CD14-positive monocyte (primary cell): ENCODE data around the gene UNC13B. TPM values are rescaled to one million over a fixed set of nuclear protein-coding genes. Genes with fewer than 3 reads are reported as not detected.

Experiments
- DNase-seq, 3 donors: peaks; one replicate each; pipeline ENCODE4 v3.0.0-alpha.2; 2011 to 2022
- H2AFZ ChIP-seq: 2 replicates; pipeline ENCODE4 v1.6.0; 2012; ENCODE audit warnings: mild to moderate bottlenecking, low read depth, low read length, inconsistent platforms; ENCODE audit not compliant: insufficient read depth, poor library complexity, severe bottlenecking
- H3K27ac ChIP-seq, 2 donors: 1 replicate in 1 of 2; 2 replicates in 1 of 2; pipeline ENCODE4 v1.5.1; 2012 to 2013; ENCODE audit warnings: low read length in 2 of 2, control low read depth in 1 of 2, inconsistent platforms in 1 of 2, low read depth in 1 of 2, mild to moderate bottlenecking in 1 of 2
- H3K27me3 ChIP-seq, 2 donors: one replicate each; pipeline versions ENCODE4 v1.6.0 to v1.6.1; 2011 to 2013; ENCODE audit warnings: low read length in 2 of 2; ENCODE audit not compliant: control insufficient read depth in 2 of 2, insufficient read depth in 2 of 2
- H3K36me3 ChIP-seq, 2 donors: replicated peaks in 1 of 2; 1 replicate in 1 of 2; 2 replicates in 1 of 2; pipeline versions ENCODE4 v1.5.1 to v1.6.1; 2012 to 2013; ENCODE audit warnings: low read length in 2 of 2, control low read depth in 1 of 2, inconsistent platforms in 1 of 2, mild to moderate bottlenecking in 1 of 2; ENCODE audit not compliant: insufficient read depth in 2 of 2, control insufficient read depth in 1 of 2
- H3K4me1 ChIP-seq, 2 donors: 1 replicate in 1 of 2; 2 replicates in 1 of 2; pipeline versions ENCODE4 v1.5.1 to v1.6.1; 2012 to 2013; ENCODE audit warnings: low read length in 2 of 2, control low read depth in 1 of 2, inconsistent platforms in 1 of 2, mild to moderate bottlenecking in 1 of 2, moderate library complexity in 1 of 2; ENCODE audit not compliant: insufficient read depth in 2 of 2, control insufficient read depth in 1 of 2
- H3K4me2 ChIP-seq: replicated peaks from 2 replicates; pipeline ENCODE3; 2012; ENCODE audit warnings: low read length, moderate library complexity, mild to moderate bottlenecking; ENCODE audit not compliant: poor library complexity, severe bottlenecking; ENCODE audit errors: extremely low read depth
- H3K4me3 ChIP-seq, 3 experiments: fragments of 200-600 bp in 1 of 3; sonication (generic) in 1 of 3; replicated peaks in 1 of 3; 1 replicate in 2 of 3; 2 replicates in 1 of 3; pipeline ENCODE4 v1.5.1; 2011 to 2013; ENCODE audit warnings: low read length in 3 of 3, mild to moderate bottlenecking in 3 of 3, control low read depth in 2 of 3, low read depth in 2 of 3, inconsistent platforms in 1 of 3, moderate library complexity in 1 of 3
- H3K79me2 ChIP-seq: 2 replicates; pipeline ENCODE4 v1.6.0; 2012; ENCODE audit warnings: mild to moderate bottlenecking, control low read depth, inconsistent platforms, low read length, moderate library complexity; ENCODE audit not compliant: insufficient read depth
- H3K9ac ChIP-seq: 2 replicates; pipeline ENCODE4 v1.6.0; 2017; ENCODE audit warnings: low read length, mild to moderate bottlenecking; ENCODE audit not compliant: insufficient read depth, poor library complexity, severe bottlenecking
- H3K9me3 ChIP-seq, 2 donors: replicated peaks in 1 of 2; 1 replicate in 1 of 2; 2 replicates in 1 of 2; pipeline versions ENCODE4 v1.5.1 to v1.6.1; 2012 to 2013; ENCODE audit warnings: low read length in 2 of 2, control low read depth in 1 of 2; ENCODE audit not compliant: control insufficient read depth in 1 of 2, insufficient read depth in 1 of 2
- H4K20me1 ChIP-seq: 2 replicates; pipeline ENCODE4 v1.6.0; 2012; ENCODE audit warnings: mild to moderate bottlenecking, low read length, control low read depth, moderate library complexity; ENCODE audit not compliant: insufficient read depth
- H3K27ac Mint-ChIP-seq, 7 donors: one replicate each; pipeline ENCODE4 v1.8.0; 2020; ENCODE audit warnings: mild to moderate bottlenecking in 7 of 7, mixed read lengths in 7 of 7, moderate library complexity in 6 of 7, inconsistent platforms in 2 of 7
- H3K27me3 Mint-ChIP-seq, 3 donors: one replicate each; pipeline ENCODE4 v1.8.0; 2021 to 2022; ENCODE audit warnings: low read depth in 3 of 3, mild to moderate bottlenecking in 3 of 3, mixed read lengths in 3 of 3, moderate library complexity in 3 of 3, inconsistent platforms in 1 of 3
- H3K36me3 Mint-ChIP-seq, 2 donors: one replicate each; pipeline ENCODE4 v1.8.0; 2020; ENCODE audit warnings: mixed read lengths in 2 of 2, inconsistent platforms in 1 of 2, mild to moderate bottlenecking in 1 of 2
- H3K4me1 Mint-ChIP-seq: one replicate; pipeline ENCODE4 v1.8.0; 2020; ENCODE audit warnings: mild to moderate bottlenecking, mixed read lengths
- H3K4me3 Mint-ChIP-seq, 2 donors: one replicate each; pipeline ENCODE4 v1.8.0; 2020; ENCODE audit warnings: mild to moderate bottlenecking in 2 of 2, mixed read lengths in 2 of 2, moderate library complexity in 1 of 2
- H3K9me3 Mint-ChIP-seq, 7 donors: one replicate each; pipeline ENCODE4 v1.8.0; 2020 to 2022; ENCODE audit warnings: mixed read lengths in 7 of 7, mild to moderate bottlenecking in 6 of 7, moderate library complexity in 6 of 7, inconsistent platforms in 2 of 7
- WGBS: methylation state at CpG from one replicate; pipeline ENCODE4 v1.1.5; 2013; ENCODE audit warnings: missing lambda C conversion rate; ENCODE audit not compliant: insufficient coverage; 5-methylcytosine and 5-hydroxymethylcytosine counted together
- intact Hi-C, 2 donors: fragments of 100-400 bp; cut with micrococcal nuclease; formaldehyde crosslinking; loops; one replicate each; pipeline versions ENCODE4 v1.15.0 to v1.15.1; 2023
- polyA plus RNA-seq, 3 donors: library from polyadenylated mRNA; depleted of rRNA in 1 of 3; unstranded in 2 of 3; stranded (reverse) in 1 of 3; fragments of 300-500 nt in 2 of 3; fragments of >200 nt in 1 of 3; fragmentation: Illumina TruSeq in 2 of 3; gene quantifications; 1 replicate in 2 of 3; 2 replicates in 1 of 3; pipeline ENCODE4 v1.2.3, GENCODE V29; 2012 to 2021
- TF ChIP-seq, protein P1 (sequence below): fragments of 200-600 bp; IDR thresholded peaks from one replicate; pipeline ENCODE4 v1.8.0; 2022; ENCODE audit warnings: antibody characterized with exemption, mild to moderate bottlenecking

Gene UNC13B
- polyA plus RNA-seq, 3 donors: 0.41 to 0.81 (median 0.66) TPM

DNA sequence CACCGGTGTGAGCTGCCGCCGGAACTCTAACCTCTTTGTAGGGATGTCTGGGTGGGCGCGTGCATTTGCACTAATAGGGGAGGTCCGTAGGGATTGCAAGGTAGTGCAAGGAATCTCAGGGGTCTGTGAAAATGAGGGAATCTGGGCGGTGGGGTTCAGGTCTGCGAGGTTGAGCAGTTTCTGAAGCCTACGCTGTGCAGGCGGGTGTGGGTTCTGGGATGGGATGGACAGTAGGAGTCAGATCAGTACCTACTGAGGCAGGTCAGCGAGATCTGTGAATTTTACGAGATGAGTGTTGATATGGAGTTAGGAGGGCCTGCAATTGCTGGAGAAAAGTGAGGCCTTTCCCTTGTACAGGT is 45.3 kb upstream of the UNC13B start:
- Histone ChIP-seq H3K4me3 (peak overlapping the region; percentile 52 to 91 (median 72)), H3K4me2 (peak overlapping the region; percentile 89), H2AFZ (peak overlapping the region; percentile 81), H3K36me3 (no peaks in the 10 kb centered on the region), H3K27ac (peak overlapping the region; percentile 95 to 98), H3K9ac (peak overlapping the region; percentile 89), H3K79me2 (peaks cover 38% of the 10 kb centered on the region), H3K27me3 (no peaks in the 10 kb centered on the region), H3K4me1 (peaks cover 39 to 49% of the 10 kb centered on the region in 2 donors), H4K20me1 (peaks cover 25% of the 10 kb centered on the region), H3K9me3 (no peaks in the 10 kb centered on the region)
- TF ChIP-seq, protein P1, sequence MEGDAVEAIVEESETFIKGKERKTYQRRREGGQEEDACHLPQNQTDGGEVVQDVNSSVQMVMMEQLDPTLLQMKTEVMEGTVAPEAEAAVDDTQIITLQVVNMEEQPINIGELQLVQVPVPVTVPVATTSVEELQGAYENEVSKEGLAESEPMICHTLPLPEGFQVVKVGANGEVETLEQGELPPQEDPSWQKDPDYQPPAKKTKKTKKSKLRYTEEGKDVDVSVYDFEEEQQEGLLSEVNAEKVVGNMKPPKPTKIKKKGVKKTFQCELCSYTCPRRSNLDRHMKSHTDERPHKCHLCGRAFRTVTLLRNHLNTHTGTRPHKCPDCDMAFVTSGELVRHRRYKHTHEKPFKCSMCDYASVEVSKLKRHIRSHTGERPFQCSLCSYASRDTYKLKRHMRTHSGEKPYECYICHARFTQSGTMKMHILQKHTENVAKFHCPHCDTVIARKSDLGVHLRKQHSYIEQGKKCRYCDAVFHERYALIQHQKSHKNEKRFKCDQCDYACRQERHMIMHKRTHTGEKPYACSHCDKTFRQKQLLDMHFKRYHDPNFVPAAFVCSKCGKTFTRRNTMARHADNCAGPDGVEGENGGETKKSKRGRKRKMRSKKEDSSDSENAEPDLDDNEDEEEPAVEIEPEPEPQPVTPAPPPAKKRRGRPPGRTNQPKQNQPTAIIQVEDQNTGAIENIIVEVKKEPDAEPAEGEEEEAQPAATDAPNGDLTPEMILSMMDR: no peak
- H3K36me3 Mint-ChIP-seq: peaks cover 7 to 12% of the 10 kb centered on the region in 2 donors
- WGBS: under 1% methylated on average over 12 of the region's 12 CpGs
- peaks cover 0 to 3% (median 0%) of the 10 kb centered on the region in 7 donors for H3K9me3 Mint-ChIP-seq
- peak overlapping the region; percentile 99 to 100 (median 99) for H3K27ac Mint-ChIP-seq
- H3K4me3 Mint-ChIP-seq: peak overlapping the region; percentile 97 to 99
- peaks cover 0 to 7% (median 3%) of the 10 kb centered on the region in 3 donors for H3K27me3 Mint-ChIP-seq
- intact Hi-C loops: loop anchor here (5.0 to 10.0 kb wide), 6 partner anchors 46 to 452 kb away; partner anchors contain the start of genes CCL27 (in 1 of the 2) and UNC13B (in 1 of the 2)
- no peak for DNase-seq
- peaks cover 46% of the 10 kb centered on the region for H3K4me1 Mint-ChIP-seq

DNA sequence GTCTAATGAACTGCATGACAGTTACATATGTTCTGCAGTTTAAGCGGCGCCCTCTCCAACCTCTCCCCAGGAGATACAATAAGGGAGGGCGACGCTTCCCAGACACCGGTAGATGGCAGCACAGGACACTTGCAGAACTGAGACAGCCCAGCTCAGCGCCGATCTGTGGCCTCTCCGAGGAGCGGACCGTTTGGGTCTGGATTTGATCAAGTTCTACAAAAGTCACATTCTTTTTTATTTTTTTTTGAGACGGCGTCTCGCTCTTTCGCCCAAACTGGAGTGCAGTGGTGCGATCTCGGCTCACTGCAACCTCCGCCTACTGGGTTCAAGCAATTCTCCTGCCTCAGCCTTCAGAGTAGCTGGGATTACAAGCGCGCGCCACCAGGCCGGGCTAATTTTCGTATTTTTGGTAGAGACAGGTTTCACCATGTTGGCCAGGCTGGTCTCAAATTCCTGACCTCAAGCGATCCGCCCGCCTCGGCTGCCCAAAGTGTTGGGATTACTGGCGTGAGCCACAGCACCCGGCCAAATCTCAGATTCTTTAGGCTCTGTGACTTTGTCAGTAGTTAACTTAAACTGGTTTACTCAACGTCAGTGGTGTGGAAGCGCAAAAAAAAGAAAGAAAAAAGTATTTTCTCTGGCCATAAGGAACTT is 44.8 kb upstream of the UNC13B start:
- H3K4me2 ChIP-seq: peak overlapping the region; percentile 89
- intact Hi-C loops: loop anchor here (5.0 to 10.0 kb wide), 6 partner anchors 45 to 452 kb away; partner anchors contain the start of genes CCL27 (in 1 of the 2) and UNC13B (in 1 of the 2)
- H3K4me1 Mint-ChIP-seq: peaks cover 42% of the 10 kb centered on the region
- H3K9me3 Mint-ChIP-seq: peaks cover 0 to 3% (median 0%) of the 10 kb centered on the region in 7 donors
- peak overlapping the region; percentile 97 to 99 for H3K4me3 Mint-ChIP-seq
- no peaks in the 10 kb centered on the region for H3K36me3 ChIP-seq
- TF ChIP-seq, protein P1: peak; percentile 92
- H3K27me3 Mint-ChIP-seq: peaks cover 0 to 3% (median 3%) of the 10 kb centered on the region in 3 donors
- peak overlapping the region; percentile 81 for H2AFZ ChIP-seq
- peaks cover 7 to 12% of the 10 kb centered on the region in 2 donors for H3K36me3 Mint-ChIP-seq
- peak overlapping the region; percentile 52 to 91 (median 72) for H3K4me3 ChIP-seq
- DNase-seq: peak; percentile 87 to 91 (median 89)
- H3K79me2 ChIP-seq: peaks cover 33% of the 10 kb centered on the region
- peaks cover 21% of the 10 kb centered on the region for H4K20me1 ChIP-seq
- H3K27ac Mint-ChIP-seq: peak overlapping the region; percentile 99 to 100 (median 99)
- 26% methylated on average over 28 of the region's 30 CpGs for WGBS
- no peaks in the 10 kb centered on the region for H3K27me3 ChIP-seq
- peak overlapping the region in 1 of 2 donors; percentile 98 for H3K27ac ChIP-seq
- H3K4me1 ChIP-seq: peaks cover 35 to 45% of the 10 kb centered on the region in 2 donors
- peak overlapping the region; percentile 89 for H3K9ac ChIP-seq
- H3K9me3 ChIP-seq: no peaks in the 10 kb centered on the region
